HG03045 (cell line): ENCODE results near the gene CMPK1.

Source experiments
- ATAC-seq: cut with Tn5 transposase; IDR thresholded peaks from one replicate; pipeline ENCODE4 v1.9.1; 2021; ENCODE audit warnings: mild to moderate bottlenecking, moderate library complexity; ENCODE audit not compliant: unreplicated experiment

CMPK1 gene

DNA sequence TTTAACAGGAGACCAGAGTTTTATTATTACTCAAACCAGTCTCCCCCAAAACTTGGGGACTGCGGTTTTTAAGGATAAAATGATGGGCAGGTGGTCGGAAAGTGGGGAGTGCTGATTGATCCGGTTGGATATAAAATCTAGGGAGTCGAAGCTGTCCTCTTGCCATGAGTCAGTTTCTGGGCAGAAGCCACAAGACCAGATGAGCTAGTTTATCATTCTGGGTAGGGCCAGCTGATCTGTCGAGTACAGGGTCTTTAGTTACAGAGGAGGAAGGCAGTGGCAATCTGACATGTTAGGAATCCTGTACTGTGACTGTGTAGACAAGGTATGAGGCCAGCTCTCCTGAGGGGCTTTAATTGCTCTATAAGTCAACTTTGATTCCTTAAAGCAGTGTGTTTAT, 59.6 kb downstream of the CMPK1 start:
- no peak for ATAC-seq

- ATAC-seq, result no peak
Measured at GRCh38 chr1:47395433-47395832, 61.8 kb downstream of the CMPK1 start.

GRCh38 chr1:47396671-47397196, 63.1 kb downstream of the CMPK1 start:
- ATAC-seq, result no peak

DNA sequence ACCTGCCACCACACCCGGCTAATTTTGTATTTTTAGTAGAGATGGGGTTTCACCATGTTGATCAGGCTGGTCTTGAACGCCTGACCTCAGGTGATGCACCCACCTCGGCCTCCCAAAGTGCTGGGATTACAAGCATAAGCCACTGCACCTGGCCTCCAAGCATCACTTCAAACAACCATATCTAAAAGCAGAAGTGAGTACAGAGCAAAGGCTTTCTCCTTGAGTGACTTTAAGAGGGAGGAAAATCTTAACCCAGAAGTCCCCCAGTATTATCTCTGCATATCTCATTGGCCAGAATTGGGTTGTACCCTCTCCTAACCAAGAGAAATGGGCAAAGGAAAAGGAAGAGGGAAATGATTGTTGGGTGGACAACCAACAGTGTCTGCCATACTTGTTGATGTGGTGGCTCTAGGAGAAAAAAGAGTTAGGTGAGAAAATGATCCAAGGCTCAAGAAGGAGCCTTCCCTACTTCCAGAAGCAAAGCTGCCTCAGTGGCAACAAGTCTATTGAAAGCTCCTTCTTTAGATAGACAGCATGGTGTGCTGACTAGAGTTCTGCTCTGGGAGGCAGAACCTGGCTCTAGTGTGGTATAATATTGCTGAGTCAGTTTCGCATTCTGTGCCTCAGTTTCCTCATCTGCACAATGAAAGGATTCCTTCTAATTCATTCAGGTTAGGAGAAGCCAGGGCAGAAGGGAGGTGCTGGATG, 65.7 kb downstream of the CMPK1 start:
- ATAC-seq, result no peak

DNA sequence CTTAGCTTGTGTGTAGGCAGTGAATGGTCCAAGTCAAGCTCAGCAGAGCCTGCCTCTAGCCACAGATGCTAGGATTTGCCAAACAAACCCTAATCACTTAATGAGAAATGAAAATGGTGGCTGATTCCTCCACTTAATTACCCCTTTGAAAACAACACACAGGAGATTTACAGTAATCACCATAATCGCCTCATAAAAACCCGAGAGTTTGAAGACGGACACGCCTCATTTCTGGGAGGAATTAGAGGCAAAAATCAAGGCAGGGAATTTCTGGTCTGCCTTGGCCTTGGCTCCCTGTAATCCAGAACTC, 66.2 kb downstream of the CMPK1 start:
- ATAC-seq, result no peak

DNA sequence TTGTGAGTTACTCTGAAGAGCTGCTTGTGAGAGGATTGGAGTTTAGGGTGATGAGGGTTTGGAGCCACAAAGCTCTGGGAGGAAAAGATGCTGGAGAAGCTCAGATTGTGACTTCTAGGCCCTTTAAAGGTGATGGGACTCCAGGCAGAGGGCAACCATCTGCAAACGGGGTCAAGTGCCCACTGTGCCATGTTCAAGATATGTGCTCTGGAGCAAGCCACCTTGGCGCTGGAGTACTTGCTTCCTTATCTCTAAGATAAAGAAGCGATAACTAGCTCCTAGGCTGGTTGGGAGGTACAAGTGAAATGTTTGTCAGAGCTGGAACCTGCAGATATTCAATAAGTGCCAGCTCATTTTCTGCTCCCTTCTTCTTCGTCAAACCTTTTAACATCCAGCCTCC, 68.2 kb downstream of the CMPK1 start:
- no peak for ATAC-seq

GRCh38 chr1:47402591-47402990, 69.0 kb downstream of the CMPK1 start:
- no peak for ATAC-seq

- ATAC-seq, result no peak
Measured at GRCh38 chr1:47403321-47403910, 69.8 kb downstream of the CMPK1 start.

DNA sequence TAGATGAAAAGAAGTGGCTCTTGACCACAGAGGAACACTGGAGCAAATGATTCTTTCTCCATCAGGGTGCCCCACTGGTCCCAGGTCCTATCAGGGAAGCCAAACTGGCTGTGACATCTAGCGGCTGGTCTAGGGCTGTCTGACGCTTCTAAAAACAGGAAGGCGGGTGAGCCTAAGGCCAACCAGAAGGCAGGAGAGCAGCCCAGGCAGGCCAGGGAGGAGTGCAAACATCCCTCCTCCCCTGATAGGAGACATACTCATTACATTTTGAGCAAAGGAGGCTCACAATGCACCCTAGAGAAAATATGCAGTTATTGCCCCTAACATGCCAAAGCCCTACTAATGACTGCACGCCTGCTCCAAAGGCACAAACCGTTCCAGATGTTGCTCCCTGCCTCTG, 72.1 kb downstream of the CMPK1 start:
- no peak for ATAC-seq

- no peak for ATAC-seq
Measured at GRCh38 chr1:47406966-47407365, 73.4 kb downstream of the CMPK1 start.

DNA sequence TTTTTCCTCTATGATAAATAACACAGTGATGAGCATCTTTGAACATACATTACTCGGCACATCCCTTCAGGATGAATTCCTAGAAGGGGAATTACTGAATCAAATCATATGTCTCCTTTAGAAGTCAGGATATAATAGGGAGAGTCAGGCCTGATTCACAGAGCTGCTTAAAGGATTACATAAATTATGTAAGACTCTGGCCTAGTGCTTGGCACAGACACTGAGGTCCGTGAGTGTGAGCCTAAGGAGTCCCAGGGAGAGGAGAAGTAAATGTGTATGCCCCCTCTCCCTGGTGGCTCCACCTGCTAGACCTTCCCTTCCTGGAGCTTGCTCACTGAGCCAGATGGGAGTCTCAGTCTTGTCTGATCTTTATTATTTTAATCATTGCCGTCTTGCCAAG, 73.9 kb downstream of the CMPK1 start:
- ATAC-seq, result no peak

DNA sequence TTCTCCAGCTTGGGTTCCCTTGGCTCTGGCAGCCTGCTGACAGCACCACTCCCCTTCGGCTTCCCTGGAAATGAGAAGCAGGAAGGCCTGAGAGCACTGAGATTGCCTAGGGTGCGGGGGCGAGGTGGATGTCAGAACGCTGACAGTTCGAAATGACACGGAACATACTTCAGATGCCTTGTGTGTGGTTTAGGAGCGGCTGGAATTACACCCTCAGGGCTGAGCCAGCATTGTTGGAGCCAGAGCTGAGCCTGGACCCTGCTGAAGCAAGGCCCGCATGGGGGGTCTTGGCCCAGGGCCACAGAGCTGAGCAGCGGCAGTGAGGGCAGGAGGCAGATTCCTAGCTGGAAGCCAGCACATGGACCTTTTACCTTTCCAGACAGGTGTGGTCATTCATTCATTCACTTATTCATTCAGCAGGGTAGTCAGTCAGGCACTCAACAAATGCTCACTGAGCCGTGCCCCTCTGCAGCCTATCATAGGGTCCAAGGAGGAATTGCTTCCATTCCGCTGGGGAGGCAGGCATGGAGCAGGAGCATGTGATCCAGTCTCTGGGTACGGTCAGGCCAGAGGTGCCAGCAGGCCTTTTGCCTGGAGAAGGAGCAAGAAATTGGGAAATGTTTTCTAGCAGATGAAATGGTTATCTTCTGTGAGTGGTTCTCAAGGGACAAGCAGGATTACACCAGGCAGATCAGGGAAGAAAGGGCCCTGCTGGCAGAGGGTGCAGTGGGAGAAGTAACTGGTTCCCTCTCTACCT, 75.9 kb downstream of the CMPK1 start:
- no peak for ATAC-seq

DNA sequence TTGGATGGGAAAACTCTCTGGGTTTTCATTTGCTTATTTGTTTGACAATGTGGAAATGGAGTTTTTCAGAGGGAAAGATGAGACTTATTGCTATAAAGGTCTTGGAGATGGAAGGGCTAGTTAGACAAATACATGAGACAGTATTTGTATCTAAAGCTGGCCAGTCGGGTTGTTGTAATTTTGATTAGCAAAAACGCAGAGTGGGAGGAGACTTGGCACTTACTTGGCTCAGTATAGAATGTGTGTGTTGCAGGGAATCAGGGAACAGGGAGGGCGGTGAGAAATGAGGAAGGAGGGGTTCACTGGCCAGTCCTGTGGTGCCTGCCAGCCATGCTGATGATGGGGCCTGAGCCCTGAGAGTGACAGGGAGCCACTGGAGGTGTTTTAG, 76.5 kb downstream of the CMPK1 start:
- no peak for ATAC-seq

DNA sequence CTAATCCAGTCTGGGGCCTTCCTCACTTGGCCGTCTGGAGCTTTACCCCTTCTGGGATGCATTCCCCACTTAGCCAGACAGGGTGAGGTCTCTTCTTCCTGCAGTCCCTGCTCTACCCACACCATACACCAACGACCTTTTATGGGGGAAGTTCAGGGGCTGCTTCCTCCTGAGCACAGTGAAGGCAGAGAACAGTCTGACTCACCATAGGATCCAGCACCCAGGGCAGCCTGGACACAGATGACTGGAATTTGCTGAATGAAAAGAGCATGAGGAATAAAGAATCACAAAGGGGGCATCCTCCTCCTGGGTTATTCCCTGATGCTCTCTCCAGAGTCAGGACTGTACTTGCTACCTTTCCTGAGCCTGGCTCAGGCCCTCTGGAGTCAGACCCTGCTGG, 77.8 kb downstream of the CMPK1 start:
- ATAC-seq, result no peak

DNA sequence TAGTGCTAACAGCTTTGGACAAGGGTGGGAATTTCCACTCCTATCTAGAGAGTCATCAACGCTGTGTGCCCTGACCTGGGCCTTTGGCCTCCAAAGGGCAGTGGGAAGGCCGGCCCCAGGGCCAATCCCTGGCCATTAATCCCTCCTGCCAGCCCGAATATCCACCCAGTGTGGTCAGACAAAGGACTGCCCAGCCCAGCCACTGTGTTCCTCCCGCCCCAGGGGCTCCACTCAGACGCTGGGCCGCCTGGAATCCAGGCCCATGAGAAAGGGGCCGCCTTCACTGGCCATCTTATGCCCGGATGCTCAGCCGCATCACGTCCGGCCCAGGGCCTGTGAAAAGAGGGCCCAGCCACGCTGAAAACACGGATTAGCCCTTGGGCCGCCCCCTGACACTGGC, 78.8 kb downstream of the CMPK1 start:
- ATAC-seq, result no peak

DNA sequence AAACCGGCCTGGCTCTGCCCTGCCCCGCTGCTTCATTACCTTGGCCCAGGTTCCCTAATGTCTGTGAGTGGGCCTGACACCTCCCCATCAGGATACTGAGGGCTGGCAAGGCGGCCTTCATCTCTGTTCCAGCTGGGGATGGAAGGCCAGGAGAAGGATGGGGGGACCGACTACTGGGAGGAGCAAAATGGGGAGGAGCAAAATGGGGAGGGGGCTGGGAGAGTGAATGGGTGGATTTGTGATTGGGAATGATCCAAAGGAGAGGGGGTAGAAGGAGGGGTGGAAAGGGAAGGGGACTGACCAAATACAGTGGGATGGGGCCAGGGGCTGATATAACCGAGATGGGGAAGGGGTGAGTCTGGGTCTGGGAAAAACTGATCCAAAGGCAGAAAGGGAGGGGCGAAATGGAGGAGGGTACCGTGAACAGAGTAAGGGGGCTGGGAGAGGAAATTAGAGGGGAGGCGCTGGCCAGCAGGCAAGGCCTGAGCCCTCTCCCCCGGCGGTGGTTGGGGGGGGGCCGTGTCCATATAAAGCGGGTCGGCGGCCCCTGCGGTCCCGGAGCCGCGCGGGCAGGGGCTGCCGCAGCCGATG, 82.2 kb downstream of the CMPK1 start, which contains the start of gene FOXE3:
Gene FOXE3 (plus strand): TSS at position 558 of the 591 bp plus-strand sequence. CDS start 31 bp downstream, at position 589.
- ATAC-seq, result no peak

- ATAC-seq, result no peak
Measured at GRCh38 chr1:47416319-47417169, 83.0 kb downstream of the CMPK1 start.

GRCh38 chr1:47417170-47418044, 83.8 kb downstream of the CMPK1 start:
- ATAC-seq, result no peak

DNA sequence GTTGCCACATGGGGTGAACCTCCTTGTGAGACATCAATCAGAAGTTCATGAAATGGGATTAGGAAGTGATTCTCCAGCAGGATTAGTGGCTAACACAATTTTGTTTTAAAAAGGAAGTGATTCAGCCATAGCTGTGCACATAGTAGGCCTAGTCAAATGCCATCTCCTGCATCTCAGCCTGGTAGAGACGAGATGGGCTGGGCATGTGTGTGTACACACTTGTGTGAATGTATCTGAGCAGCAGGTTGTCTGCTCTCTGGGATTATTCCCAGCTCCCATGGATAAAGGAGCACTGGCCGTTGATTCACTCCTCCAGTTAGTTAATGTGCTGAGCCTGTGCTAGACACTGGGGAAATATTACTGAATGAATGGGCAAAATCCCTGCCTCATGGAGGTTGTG, 84.5 kb downstream of the CMPK1 start:
- ATAC-seq, result no peak
